A673 (cell line): ENCODE results near the gene CXCR6. TPM values are rescaled to one million over a fixed set of nuclear protein-coding genes. Genes with fewer than 3 reads are reported as not detected.

ENCODE experiments used
- BruUV-seq: library from RNA; stranded (reverse); fragments of 400-500 nt; replicated peaks from 2 replicates; lab custom pipeline; 2021; lab: Mats Ljungman, UMichigan
- CTCF ChIA-PET: fragments of 300-600 bp; sonication (Branson Sonifier 250); formaldehyde crosslinking; loops from one replicate; lab custom pipeline; 2022; ENCODE audit warnings: antibody characterized with exemption; lab: Charles Lee
- POLR2A ChIA-PET: fragments of 300-600 bp; sonication (Branson Sonifier 250); formaldehyde crosslinking; loops from one replicate; lab custom pipeline; 2022; ENCODE audit warnings: antibody characterized with exemption; ENCODE audit not compliant: low non-redundant PET; lab: Charles Lee
- DNase-seq: peaks from one replicate; pipeline ENCODE4 v3.0.0-alpha.2; 2015; ENCODE audit warnings: low spot score
- H3K27ac ChIP-seq: fragments of 200-600 bp; sonication (generic); 2 replicates; pipeline ENCODE4 v1.5.1; 2016; ENCODE audit warnings: mixed run types, low read depth, mild to moderate bottlenecking, mixed read lengths, antibody characterized with exemption, low read length; ENCODE audit not compliant: poor library complexity, severe bottlenecking
- H3K27me3 ChIP-seq: fragments of 200-600 bp; sonication (generic); replicated peaks from 2 replicates; pipeline ENCODE4 v1.6.1; 2017; ENCODE audit warnings: mixed run types, low read depth, mild to moderate bottlenecking, mixed read lengths, antibody characterized with exemption, low read length; ENCODE audit not compliant: insufficient read depth, poor library complexity
- H3K36me3 ChIP-seq: fragments of 200-600 bp; sonication (generic); 2 replicates; pipeline ENCODE4 v1.6.1; 2016; ENCODE audit warnings: mixed run types, mild to moderate bottlenecking, mixed read lengths, antibody characterized with exemption, low read length; ENCODE audit not compliant: insufficient read depth, poor library complexity, severe bottlenecking
- H3K4me1 ChIP-seq: fragments of 200-600 bp; sonication (generic); 2 replicates; pipeline ENCODE4 v1.6.1; 2017; ENCODE audit warnings: mixed run types, mild to moderate bottlenecking, mixed read lengths, antibody characterized with exemption, low read length; ENCODE audit not compliant: insufficient read depth, poor library complexity, severe bottlenecking
- H3K4me3 ChIP-seq: fragments of 200-600 bp; sonication (generic); 2 replicates; pipeline ENCODE4 v1.5.1; 2016; ENCODE audit warnings: low read depth, mixed run types, mild to moderate bottlenecking, mixed read lengths, low read length; ENCODE audit not compliant: poor library complexity, severe bottlenecking
- H3K9me3 ChIP-seq: fragments of 200-600 bp; sonication (generic); 2 replicates; pipeline ENCODE4 v1.6.1; 2016; ENCODE audit warnings: mixed run types, low read depth, mild to moderate bottlenecking, mixed read lengths, antibody characterized with exemption, low read length; ENCODE audit not compliant: poor library complexity, severe bottlenecking
- CTCF ChIP-seq: fragments of 300-800, 200-600 bp; sonication (generic); conservative IDR thresholded peaks from 2 replicates; pipeline ENCODE4 v1.5.1; 2017; ENCODE audit warnings: low read depth, mild to moderate bottlenecking, antibody characterized with exemption, low read length, moderate library complexity, mixed read lengths
- EZH2 ChIP-seq: fragments of 200-600 bp; sonication (generic); IDR thresholded peaks from 2 replicates; pipeline ENCODE4 v1.6.1; 2017; ENCODE audit warnings: borderline replicate concordance, low read depth, mild to moderate bottlenecking, mixed read lengths, antibody characterized with exemption, low read length; ENCODE audit not compliant: poor library complexity, severe bottlenecking
- intact Hi-C: fragments of 100-400 bp; cut with micrococcal nuclease; formaldehyde crosslinking; loops from one replicate; pipeline ENCODE4 v1.10.0; 2022; ENCODE audit not compliant: unreplicated experiment
- total RNA-seq: library from RNA; stranded (reverse); gene quantifications from 2 replicates; pipeline ENCODE4 v1.2.3, GENCODE V29; 2021

Gene CXCR6
- total RNA-seq, 1 experiment from 2014 or later = not detected

- POLR2A ChIA-PET = no interaction called here
- Histone ChIP-seq H3K27me3 (no peaks in the 10 kb centered on the region), H3K9me3 (no peaks in the 10 kb centered on the region), H3K4me3 (no peak overlapping the region), H3K36me3 (no peaks in the 10 kb centered on the region), H3K27ac (no peak overlapping the region), H3K4me1 (no peaks in the 10 kb centered on the region)
- intact Hi-C loops = no loop called here
- no peak for DNase-seq
- BruUV-seq = no TSS peak
- CTCF ChIA-PET = no interaction called here
- TF ChIP-seq CTCF = no peak
- TF ChIP-seq EZH2 = no peak
These were observed 46.3 kb upstream of the CXCR6 start for GRCh38 chr3:45896956-45897355.

GRCh38 chr3:45904931-45905330 is 38.3 kb upstream of the CXCR6 start:
- no peak for DNase-seq
- Histone ChIP-seq H3K9me3 (no peaks in the 10 kb centered on the region), H3K27me3 (no peaks in the 10 kb centered on the region), H3K36me3 (no peaks in the 10 kb centered on the region), H3K4me3 (no peak overlapping the region), H3K27ac (no peak overlapping the region), H3K4me1 (no peaks in the 10 kb centered on the region)
- BruUV-seq = no TSS peak
- CTCF ChIA-PET = no interaction called here
- POLR2A ChIA-PET = no interaction called here
- intact Hi-C loops = no loop called here
- no peak for TF ChIP-seq CTCF
- TF ChIP-seq EZH2 = no peak

GRCh38 chr3:45905755-45906154 is 37.5 kb upstream of the CXCR6 start:
- Histone ChIP-seq H3K27ac (no peak overlapping the region), H3K9me3 (no peaks in the 10 kb centered on the region), H3K36me3 (no peaks in the 10 kb centered on the region), H3K4me3 (no peak overlapping the region), H3K27me3 (no peaks in the 10 kb centered on the region), H3K4me1 (no peaks in the 10 kb centered on the region)
- ChIA-PET POLR2A (no interaction called here), CTCF (no interaction called here)
- no peak for DNase-seq
- no peak for TF ChIP-seq EZH2
- TF ChIP-seq CTCF = no peak
- intact Hi-C loops = no loop called here
- no TSS peak for BruUV-seq
